HT1080 (cell line): Measurements from ENCODE around the gene HS3ST5. TPM values are rescaled to one million over a fixed set of nuclear protein-coding genes. Genes with fewer than 3 reads are reported as not detected.

Experiments
- DNase-seq: peaks from one replicate; pipeline ENCODE4 v3.0.0-alpha.2; 2015; ENCODE audit warnings: low read depth
- total RNA-seq: library from RNA; depleted of rRNA; stranded (reverse); fragments of >200 nt; shearing (Covaris generic); gene quantifications from 2 replicates; pipeline ENCODE4 v1.2.3, GENCODE V29; 2014

HS3ST5 gene
- total RNA-seq, 1 experiment from 2014 or later = 0.18 TPM

DNA sequence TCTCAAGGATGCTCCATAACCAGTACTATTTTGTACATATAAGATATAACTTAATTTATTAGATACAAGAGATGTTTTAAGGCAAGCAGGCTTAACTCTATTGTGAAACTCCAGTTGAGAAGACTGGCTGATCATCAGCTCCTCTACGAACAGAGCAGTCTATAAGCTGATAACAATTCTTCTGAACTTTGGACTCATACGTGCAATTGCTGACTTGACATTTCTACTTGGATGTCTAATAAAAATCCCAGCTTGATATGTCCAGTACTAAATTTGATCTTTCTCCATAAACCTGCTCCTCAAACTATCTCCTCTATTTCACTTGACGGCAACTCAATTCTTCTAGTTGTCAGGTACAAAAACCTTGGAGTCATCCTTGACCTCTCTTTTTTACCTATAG lies 141.9 kb downstream of the HS3ST5 start:
- DNase-seq = no peak

DNA sequence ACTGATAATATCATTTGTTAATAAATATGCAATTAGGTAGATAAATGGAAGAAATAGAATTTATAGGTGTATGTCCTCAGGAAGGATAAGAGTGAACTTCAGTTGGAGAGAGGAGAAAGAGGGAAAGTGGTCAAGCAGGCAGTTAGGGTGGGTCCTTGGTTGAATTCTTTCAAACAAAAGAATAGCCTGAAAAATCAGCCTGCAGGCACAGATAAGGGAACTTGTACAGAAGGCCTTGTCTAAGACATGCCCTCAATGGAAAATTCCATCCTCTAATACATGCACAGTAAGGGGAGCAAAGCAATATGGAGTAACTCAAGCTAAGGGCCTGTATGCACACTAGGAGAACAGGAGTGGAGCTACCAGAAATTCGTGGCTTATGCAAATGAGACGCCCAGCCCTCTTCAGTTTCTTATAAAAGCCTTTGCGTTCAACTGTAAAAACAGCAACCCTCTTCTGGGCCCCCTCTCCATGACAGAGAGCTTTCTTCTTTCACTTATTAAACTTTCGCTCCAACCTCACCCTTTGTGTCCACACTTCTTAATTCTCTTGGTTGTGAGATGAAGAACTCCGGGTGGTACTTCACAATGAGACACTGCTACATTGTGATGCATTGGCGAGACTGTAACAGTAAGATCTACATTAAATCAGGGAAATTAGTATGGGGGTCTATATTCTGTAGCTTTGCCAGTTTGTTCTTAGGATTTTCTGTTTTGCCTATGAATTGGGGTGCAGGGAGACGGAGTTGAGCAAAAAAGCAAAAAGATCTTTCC lies 147.0 kb downstream of the HS3ST5 start:
- DNase-seq = no peak

DNA sequence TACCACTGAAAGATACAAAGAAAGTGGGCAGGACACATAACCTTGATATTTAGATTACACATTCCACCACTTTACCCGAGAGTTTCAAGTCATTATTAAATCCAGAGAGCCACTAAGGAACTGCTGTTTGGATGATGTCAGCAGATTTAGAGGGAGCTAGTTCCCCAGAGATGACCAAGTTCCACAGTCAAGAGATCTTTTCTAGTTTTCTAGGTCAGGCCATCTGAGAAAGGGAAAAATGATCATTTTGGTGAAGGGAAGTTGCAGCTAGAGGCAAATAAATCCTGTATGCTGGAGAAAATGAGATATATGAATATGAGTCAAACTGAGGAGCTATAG lies 147.8 kb downstream of the HS3ST5 start:
- no peak for DNase-seq

DNA sequence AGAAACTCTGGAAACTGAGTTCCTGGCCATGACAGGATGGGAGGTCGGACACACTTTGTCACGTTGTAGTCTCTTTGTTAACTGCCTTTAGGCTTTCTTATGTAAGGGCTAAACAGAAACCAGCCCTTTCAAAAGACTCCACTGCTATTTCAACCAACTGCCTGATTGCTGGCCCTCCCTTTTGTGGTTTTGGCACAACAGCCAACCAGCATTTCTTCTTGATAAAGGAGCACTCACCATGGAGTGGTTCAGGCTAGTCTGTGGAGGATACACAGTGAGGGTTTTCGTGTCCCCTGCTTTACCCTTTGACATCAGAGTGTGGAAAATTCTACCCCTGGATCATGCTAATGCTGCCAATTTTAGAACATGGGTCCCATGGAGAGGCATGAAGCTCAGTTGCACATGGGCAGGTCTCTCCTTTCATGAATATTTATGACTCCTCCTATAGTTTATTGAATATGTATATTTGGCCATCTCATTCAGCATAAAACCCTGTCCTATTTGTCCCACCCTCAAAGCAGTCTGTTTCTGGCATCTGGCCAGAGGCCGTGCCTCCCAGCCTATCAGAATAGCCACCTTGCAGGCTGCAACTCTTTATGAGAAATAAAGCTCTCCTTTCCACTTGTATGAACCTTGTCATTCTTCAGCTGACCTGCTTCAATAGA lies 148.3 kb downstream of the HS3ST5 start:
- peak; percentile 31 for DNase-seq

DNA sequence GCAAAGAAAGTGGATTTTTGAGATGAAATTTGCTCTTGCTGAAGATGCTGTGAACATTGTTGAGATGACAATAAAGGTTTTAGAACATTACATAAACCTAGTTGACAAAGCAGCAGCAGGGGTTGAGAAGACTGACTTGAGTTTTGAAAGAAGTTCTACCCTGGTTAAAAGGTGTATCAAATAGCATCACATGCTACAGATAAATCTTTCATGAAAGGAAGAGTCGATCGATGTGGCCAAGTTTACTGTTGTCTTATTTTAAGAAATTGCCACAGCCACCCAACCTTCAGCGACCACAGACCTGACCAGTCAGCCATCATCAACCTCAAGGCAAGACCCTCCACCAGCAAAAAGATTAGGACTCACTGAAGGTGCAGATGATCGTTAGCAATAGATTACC lies 155.3 kb downstream of the HS3ST5 start:
- DNase-seq = no peak

DNA sequence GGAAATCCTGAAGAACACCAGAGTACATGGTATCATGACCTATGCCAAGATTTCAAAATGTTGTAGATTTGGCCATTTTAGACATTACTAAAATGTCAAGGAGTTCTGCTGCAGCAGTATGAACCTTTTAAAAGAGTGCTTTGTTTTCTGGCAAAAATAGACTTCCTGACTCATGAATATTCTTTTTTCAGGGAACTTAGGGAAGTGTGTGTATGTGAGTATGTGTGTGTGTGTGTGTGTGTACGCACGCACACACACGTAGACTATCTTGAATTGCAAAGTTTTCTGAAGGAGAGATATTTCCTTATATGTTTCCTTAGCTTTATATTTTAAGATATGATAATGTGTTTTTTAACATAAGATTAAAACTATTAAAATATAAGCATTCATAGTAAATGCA lies 161.2 kb downstream of the HS3ST5 start:
- no peak for DNase-seq

DNA sequence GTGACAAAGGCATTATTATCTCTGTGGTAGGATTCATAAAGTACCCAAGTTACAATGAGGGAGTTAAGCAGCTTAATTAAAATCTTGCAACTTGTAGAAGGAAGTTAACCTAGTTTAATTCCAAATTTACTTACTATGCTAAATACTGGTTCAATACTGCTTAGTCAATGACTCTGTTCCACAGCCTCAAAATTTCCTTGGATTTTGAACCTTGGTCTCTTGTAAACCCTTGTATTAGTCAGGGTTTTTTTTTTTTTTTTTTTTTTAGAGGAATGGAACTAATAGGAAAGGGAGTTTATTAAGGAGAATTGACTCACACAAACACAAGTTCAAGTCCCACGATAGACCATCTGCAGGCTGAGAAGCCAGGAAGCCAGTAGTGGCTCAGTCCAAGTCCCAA lies 163.4 kb downstream of the HS3ST5 start:
- DNase-seq = no peak

DNA sequence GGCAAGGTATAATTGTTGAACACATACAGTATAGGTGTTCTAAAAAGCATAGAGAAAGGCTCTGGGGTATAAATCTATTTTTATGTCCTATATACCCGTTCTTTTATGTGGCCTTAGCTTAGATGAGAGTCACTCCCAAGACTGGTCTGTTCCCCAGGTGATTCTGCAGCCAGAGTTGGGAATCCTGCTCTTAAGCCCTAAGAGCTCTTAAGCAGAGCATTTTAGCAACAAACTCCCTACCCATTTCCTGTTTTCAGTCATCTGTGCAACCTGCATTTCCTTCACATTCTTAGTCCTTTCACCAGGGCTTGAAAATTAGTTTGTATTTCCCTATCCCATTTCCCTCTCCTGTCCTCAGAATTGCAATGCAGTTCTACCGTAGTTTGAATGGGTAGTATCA lies 166.1 kb downstream of the HS3ST5 start:
- DNase-seq = no peak

DNA sequence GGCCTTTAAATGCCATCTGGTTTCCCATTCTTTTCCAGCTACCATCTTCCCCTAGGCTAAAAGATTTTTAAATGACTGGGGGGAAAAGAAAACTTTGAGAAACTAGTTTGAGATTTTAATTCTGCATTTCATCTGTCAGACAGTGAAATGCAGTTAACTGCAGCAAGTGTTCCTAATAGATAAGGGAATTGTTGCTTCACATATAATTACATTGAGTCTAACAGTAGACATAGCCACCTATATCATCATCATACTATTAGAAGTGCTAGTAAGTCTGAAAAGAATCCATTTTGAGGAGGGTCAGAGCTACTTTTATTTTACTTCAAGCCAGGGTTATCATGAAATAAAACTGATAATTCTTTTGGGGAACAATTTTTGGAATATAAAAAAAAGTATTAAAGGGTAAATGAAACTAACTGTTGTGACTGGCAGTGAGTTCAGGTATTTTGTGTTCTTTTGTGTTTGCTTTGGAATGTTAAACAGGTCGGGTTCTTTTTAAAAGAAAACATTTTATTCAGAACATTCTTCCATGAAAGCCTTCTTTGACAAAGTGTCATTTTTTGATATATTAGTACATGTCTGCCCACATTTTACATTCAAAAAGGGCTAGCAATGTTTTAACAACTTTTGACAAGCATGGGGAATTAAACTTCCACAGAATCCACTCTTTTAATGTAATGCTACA lies 170.1 kb downstream of the HS3ST5 start:
- no peak for DNase-seq

DNA sequence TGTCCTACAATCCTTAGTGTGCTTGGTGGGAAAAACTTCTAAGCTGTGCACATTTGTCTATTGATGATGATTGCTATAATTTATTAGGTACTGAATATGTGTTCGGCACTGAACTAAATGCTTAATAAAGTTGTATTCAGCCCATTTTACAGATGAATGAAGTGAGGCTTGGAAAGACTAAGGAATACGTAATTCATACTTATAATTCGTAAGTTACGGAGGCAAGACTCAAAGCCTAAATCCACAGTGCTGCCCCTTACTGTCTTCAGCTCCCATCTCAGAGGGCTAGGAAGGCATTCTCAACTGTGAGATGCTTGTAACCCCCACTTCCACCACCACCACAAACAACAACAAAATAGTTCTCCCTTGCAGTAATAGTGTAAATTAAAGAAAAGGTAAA lies 171.3 kb downstream of the HS3ST5 start:
- DNase-seq = no peak

DNA sequence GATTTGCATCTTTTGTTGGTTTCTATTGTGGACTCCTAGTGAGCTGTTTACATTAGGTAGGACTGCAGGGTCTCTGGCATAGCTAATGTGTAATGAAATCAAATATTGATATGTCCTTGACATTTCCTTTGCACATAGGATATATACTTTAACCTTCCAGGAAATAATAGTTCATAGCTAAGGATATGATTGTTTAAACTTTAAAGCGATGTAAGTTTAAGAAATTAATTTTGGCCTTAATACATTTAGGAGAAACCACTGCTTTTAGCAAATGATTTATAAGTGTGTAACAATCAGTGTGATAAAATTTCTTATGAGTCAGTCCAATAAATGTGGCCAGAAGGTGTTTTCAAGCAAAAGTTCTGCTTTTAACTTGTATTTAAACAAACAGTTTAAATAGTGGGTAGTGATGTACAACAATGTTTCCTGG lies 171.8 kb downstream of the HS3ST5 start:
- DNase-seq = no peak

DNA sequence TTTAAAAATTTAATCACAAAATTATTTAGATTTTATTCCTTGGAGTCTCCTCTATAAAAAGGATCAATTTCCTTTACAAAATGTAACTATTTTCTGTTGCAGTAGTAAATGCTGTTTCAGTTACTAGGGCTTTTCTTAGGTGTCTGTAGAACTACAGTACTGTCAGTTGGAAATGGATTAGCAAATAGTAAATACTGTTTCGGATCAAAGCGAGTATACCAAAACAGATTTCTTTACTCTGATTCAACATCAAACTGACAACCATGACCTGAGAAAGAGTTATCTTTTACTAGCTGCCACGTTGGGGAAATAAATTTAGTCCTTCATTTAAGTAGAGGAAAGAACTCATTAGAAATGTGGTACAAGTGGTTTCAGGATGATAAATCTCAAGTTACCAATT lies 172.5 kb downstream of the HS3ST5 start:
- no peak for DNase-seq

DNA sequence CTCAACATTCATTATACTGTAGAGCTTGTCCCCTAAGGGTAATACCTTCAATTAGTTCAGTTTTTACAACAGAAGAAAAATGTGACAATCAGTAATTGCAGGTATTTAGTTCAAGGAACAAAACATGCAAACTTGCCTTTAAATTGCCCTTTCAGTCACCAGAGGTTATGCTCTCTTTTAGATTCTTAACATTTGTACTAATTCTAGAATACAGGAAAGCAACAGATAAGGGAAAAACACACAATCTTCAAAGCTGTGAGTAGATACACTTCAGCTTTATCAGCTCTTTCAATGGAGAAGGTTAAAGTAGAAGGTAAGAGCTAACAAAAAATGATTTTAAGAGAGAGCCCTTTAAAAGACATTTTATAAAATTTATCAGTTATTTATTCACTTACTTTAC lies 173.1 kb downstream of the HS3ST5 start:
- DNase-seq = no peak

DNA sequence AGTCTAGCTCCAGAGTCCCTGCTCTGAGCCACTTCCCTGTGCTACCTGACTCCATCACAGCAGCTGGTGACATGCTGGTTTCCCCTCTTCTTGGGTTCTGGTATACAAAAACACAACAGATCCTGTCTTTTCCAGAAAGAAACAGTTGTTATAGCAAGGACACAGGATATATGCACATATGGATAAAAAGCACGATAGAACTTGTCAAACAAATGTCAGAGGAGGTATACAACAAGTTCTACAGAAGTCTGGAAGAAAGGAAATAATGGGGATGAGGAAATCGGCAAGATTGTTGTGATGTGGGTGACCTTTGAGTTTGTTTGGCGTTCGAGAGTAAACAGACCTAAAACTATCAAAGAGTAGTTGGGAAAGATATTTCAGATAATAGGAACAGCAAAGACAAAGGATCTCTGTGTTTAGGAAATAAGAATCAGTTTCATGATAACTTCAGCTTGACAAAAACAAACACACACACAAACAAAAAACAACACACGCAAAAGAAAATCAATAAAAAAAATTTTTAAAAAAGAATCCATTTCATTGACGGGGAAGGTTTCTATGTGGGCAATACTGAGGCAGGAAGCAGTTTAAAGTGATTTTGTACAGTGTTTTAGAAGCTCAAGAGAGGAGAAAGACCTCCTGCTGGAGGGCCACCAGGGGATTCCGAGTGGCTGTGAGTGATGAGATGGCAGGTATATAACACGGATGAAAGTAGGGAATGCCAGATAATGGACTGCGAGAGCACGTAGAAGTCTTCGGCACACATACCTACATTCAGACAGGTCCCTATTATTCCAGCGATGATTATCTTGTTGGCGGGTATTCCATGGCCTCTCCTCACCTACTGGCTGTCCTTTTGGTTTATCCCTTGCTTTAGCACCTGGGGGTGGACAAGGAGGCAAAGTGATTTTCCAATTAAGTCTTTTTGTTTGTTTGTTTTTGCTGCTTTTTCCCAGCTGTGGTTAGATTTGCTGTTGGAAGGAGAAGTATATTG lies 174.9 kb downstream of the HS3ST5 start:
- DNase-seq = no peak

DNA sequence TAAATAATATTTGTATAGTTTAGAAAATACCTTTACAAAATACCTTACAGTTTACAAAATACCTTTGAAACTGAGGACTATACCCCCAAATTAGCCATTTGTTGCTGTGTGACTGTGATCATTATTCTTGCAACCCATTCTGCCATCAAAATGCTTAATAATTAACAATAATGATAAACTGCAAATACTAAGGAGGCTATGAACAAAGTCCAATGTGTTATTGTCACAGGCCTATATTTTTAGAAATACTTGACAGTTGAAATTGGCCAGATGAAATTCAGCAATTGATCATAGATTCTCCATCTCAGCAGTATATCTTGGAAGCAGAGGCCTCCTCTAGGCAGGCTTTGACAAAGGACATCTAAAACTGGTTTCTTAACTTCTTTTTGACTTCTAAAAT lies 178.6 kb downstream of the HS3ST5 start:
- DNase-seq = no peak

DNA sequence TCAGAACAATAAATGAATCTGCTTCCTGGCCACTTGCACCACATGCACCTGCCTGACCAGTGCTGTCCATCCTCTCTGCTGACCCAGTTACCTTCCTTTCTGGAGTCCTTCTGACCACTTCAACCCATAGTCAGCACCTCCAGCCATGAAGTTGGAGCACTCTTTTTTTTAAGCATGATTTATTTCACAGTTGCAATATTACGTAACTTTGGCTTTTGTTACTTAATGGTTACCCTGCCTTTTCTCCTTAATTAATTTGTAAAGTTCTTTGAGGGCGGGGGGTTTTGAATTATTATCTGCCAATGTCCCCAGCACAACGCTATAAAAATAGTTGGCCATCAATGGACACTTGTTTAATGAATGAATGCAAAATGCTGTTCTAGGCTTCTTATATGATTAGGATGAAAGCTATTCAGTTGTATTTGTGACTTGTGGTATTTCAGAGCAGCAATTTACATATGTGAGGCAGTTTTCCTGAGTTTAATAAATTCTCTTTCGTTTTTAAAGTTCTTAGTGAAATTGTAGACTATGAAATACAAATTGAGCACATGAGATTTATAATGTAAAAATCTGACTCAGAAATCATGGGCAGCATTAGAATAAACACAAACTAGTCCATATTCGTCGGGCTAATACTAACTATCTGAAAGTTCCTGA lies 180.0 kb downstream of the HS3ST5 start:
- DNase-seq = no peak

DNA sequence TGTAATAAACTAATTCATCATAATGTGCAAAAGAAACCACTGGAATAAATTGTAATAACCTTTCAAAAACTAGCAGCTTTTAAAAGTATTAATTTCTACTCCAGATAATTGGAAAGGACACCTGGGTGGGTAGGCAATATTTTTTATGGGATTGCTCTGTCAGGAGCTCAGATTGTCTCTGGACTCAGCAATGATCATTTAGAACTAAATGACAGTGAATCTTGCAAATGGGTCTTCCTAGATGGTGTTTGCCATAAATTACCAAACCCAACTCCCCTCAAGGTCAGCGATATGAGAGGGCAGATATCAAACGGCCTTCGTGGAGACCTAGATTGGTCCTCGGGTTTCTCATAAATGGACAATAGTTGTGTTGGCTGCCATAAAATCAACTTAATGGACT lies 181.9 kb downstream of the HS3ST5 start:
- DNase-seq = no peak

DNA sequence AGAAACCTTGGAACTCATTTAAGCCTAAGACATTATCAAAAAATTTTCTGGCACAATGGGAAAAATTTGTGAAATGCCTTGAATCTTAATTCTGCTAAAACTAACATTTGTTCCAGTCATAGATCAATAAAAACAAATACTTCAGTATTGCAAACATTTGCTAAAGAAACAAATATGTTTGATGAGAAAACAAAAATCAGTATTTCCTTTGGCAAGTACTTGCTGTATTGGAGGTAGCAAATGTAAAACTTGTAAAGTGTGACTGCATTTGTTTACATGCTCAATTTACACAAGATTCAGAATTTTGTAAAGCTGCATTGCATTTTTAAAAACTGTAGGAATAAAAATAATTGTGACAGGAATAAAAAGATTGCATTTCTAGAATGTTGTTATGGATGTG lies 183.1 kb downstream of the HS3ST5 start:
- DNase-seq = no peak

DNA sequence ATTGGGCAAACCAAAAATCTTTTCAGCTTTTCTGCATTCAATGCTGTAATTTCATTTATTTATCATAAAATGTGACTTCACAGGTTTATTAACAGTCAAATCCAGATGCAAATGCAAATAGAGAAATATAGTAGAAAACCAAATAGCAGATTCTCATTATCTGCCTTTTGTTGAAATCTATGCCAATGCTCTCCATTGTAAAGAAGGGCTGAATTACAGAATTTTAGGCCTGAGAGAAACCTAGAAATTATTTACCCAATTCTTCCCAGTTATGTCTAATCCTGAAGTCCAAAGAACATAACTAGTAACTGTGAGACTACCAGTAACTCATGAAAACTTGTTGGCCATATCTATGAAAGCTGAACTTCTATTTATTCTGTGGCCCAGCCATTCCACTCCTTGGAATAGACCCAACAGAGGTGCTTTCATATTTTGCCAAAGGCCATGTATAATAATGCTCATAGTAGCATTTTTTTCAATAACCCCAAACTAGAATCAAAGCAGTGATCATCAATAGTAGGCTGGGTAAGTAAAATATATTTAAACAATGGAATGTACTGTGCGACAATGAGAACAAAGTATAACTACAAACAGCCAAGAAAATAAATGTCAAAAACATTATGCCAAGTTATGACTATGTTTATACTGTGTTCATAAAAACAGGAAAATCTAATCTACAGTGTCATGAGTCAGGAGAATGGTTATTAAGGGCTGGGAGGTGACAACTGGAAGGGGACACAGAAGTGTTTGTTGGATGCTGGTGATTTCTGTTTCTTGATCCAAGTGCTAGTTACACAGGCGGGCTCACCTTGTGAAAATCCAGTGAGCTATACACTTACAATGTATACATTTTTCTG lies 183.8 kb downstream of the HS3ST5 start:
- DNase-seq = no peak

DNA sequence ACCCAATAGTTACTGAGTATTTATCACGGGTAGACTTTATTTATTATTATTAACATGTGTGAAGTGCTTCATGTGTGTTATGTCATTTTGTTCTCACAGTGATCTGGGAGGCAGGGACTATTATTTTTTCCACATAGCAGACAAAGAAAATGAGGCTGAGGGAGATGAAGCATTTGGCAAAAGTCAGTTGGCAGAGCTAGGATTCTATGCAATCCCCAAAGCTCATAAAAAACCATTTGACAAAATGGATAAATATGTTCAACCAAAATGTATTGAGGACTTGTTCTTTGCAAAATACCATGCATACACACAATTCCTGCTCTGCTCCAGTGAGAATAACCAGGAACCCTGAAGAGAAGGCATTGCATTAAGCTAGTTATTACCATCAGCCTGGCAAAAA lies 184.4 kb downstream of the HS3ST5 start:
- DNase-seq = no peak
